WERI-Rb-1 (cell line): Measurements from ENCODE around the gene CDC42BPB.

Experiments
- DNase-seq: peaks from one replicate; pipeline ENCODE4 v3.0.0-alpha.2; 2020
- H3K27ac ChIP-seq: fragments of 250-450 bp; sonication (Bioruptor Pico); 2 replicates; pipeline ENCODE4 v1.5.1; 2020; ENCODE audit warnings: mild to moderate bottlenecking, moderate library complexity
- H3K27me3 ChIP-seq: fragments of 250-450 bp; sonication (Bioruptor Pico); 2 replicates; pipeline ENCODE4 v1.5.1; 2021; ENCODE audit warnings: mild to moderate bottlenecking, low read depth, moderate library complexity; ENCODE audit not compliant: insufficient read depth, severe bottlenecking
- H3K36me3 ChIP-seq: fragments of 250-450 bp; sonication (Bioruptor Pico); 2 replicates; pipeline ENCODE4 v1.5.1; 2020; ENCODE audit warnings: mild to moderate bottlenecking, moderate library complexity
- H3K4me3 ChIP-seq: 2 replicates; pipeline ENCODE4 v1.5.1; 2011; ENCODE audit warnings: low read depth, mild to moderate bottlenecking, control low read depth, low read length
- H3K9me3 ChIP-seq: fragments of 250-450 bp; sonication (Bioruptor Pico); 2 replicates; pipeline ENCODE4 v1.5.1; 2021; ENCODE audit warnings: mild to moderate bottlenecking, moderate library complexity; ENCODE audit not compliant: severe bottlenecking
- CTCF ChIP-seq: IDR thresholded peaks from 2 replicates; pipeline ENCODE4 v1.5.1; 2011; ENCODE audit warnings: low read depth, mild to moderate bottlenecking, control low read depth, inconsistent platforms, low read length

The CDC42BPB gene

GRCh38 chr14:102986810-102987579, 70.4 kb downstream of the CDC42BPB start:
- Histone ChIP-seq H3K27me3 (no peaks in the 10 kb centered on the region), H3K9me3 (no peaks in the 10 kb centered on the region), H3K36me3 (peaks cover 44% of the 10 kb centered on the region), H3K4me3 (no peak overlapping the region), H3K27ac (no peak overlapping the region)
- no peak for DNase-seq
- no peak for TF ChIP-seq CTCF

GRCh38 chr14:102985665-102986064, 71.7 kb downstream of the CDC42BPB start:
- no peak for DNase-seq
- TF ChIP-seq CTCF = no peak
- no peaks in the 10 kb centered on the region for H3K9me3 ChIP-seq
- no peak overlapping the region for H3K4me3 ChIP-seq
- no peaks in the 10 kb centered on the region for H3K27me3 ChIP-seq
- H3K27ac ChIP-seq = no peak overlapping the region
- peaks cover 45% of the 10 kb centered on the region for H3K36me3 ChIP-seq

GRCh38 chr14:102984336-102985102, 72.8 kb downstream of the CDC42BPB start:
- H3K27ac ChIP-seq = no peak overlapping the region
- H3K9me3 ChIP-seq = no peaks in the 10 kb centered on the region
- DNase-seq = no peak
- peaks cover 48% of the 10 kb centered on the region for H3K36me3 ChIP-seq
- H3K27me3 ChIP-seq = no peaks in the 10 kb centered on the region
- no peak for TF ChIP-seq CTCF
- no peak overlapping the region for H3K4me3 ChIP-seq

- no peak for DNase-seq
- no peak overlapping the region for H3K27ac ChIP-seq
- H3K36me3 ChIP-seq = peaks cover 58% of the 10 kb centered on the region
- no peaks in the 10 kb centered on the region for H3K27me3 ChIP-seq
- H3K4me3 ChIP-seq = no peak overlapping the region
- H3K9me3 ChIP-seq = no peaks in the 10 kb centered on the region
- TF ChIP-seq CTCF = no peak
These were observed 73.9 kb downstream of the CDC42BPB start for GRCh38 chr14:102983496-102983895.

- peak; percentile 36; the same call in 1 of the 2 replicates for TF ChIP-seq CTCF
- DNase-seq = no peak
These were observed 74.4 kb downstream of the CDC42BPB start for GRCh38 chr14:102982852-102983470.

More at GRCh38 chr14:102982852-102983470, 74.4 kb downstream of the CDC42BPB start:
- H3K27ac ChIP-seq = peak overlapping the region; percentile 50
- H3K4me3 ChIP-seq = no peak overlapping the region
- no peaks in the 10 kb centered on the region for H3K27me3 ChIP-seq
- H3K9me3 ChIP-seq = no peaks in the 10 kb centered on the region
- peaks cover 59% of the 10 kb centered on the region for H3K36me3 ChIP-seq
